IMR-90 (cell line): ENCODE measurements around the gene KCNK7. TPM values are rescaled to one million over a fixed set of nuclear protein-coding genes. Genes with fewer than 3 reads are reported as not detected.

Experiments used
- CHD1 ChIP-seq: IDR thresholded peaks from 2 replicates; pipeline ENCODE4 v1.6.1; 2012; ENCODE audit warnings: low read depth, low read length, improper control_type of control experiment
- FOS ChIP-seq: fragments of 150-350 bp; IDR thresholded peaks from 2 replicates; pipeline ENCODE4 v1.6.1; 2016; ENCODE audit warnings: low read depth, low read length
- MAZ ChIP-seq: IDR thresholded peaks from 2 replicates; pipeline ENCODE4 v1.6.1; 2012; ENCODE audit warnings: low read depth, mild to moderate bottlenecking, low read length, improper control_type of control experiment, moderate library complexity, borderline replicate concordance
- RAD21 ChIP-seq: IDR thresholded peaks from 2 replicates; pipeline ENCODE4 v1.6.1; 2012; ENCODE audit warnings: low read length, improper control_type of control experiment
- polyA plus RNA-seq, 3 experiments: library from polyadenylated mRNA; depleted of rRNA; stranded (reverse); fragments of >200 nt; gene quantifications; 2 replicates each; pipeline ENCODE4 v1.2.3, GENCODE V29; 2012; ENCODE audit warnings: low replicate concordance in 1 of 3
- total RNA-seq: library from RNA; depleted of rRNA; stranded (reverse); fragments of >200 nt; gene quantifications from 2 replicates; pipeline ENCODE4 v1.2.3, GENCODE V29; 2012

The KCNK7 gene
- total and polyA plus RNA-seq, 2 of the 4 experiments (the other 2 are of a cell fraction): 0.09 TPM; not detected in 1

DNA sequence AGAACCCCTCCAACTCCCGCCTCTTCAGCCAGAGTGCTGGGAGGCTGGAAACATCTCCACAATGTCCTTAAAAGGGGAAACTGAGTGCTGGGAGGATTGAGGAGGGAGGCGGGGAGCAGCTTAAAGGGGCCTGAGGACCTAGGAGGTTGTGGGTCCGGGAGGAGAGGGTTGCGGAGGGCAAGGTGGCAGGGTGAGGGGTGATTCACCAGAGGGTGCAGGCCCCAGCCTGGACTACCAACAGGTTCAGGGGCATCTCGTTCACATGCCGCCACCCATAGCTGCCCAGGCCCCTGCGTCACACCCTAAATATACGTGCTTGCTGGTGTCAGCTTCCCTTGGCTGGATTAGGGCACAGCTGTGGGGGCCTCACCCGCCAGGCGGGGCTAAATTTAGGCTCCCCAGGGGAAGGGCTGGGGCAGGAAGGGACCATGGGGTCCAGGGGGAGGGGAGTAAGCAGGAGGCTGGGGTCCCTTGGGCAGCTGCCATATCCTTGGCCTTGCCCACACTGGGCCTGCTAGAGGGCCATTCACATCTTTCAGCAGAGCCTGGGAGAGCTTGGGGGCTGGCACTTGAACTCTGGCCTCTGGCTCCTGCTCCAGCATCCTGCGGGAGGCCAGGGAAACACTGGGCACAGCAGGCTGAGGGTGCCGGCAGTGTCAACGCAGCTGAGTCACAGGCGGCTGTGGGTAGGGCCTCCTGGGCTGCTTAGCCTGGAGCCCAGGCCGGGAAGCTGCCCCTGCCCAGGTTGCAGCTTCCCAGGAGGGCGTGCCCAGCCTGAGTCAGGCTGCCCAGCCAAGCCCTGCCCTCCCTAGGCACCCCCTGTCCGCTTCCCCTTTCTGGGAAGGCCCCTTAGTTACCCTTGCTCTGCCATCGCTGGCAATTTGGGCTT lies 18.5 kb downstream of the KCNK7 start (continued):
- TF ChIP-seq FOS: 0 out of 2 replicates have a peak, but pooled peaks have one; percentile 25
- no peak for TF ChIP-seq CHD1
- TF ChIP-seq MAZ: peak; percentile 37; the same call in 1 of the 2 replicates
- no peak for TF ChIP-seq RAD21
